Prostate gland (tissue), 2 donors: ENCODE results near the gene LSM12. TPM values are rescaled to one million over a fixed set of nuclear protein-coding genes. Genes with fewer than 3 reads are reported as not detected.

Experiments used
- DNase-seq: peaks from one replicate; pipeline ENCODE4 v3.0.0-alpha.2; 2019; ENCODE audit warnings: low spot score
- H3K27ac ChIP-seq, 2 donors: fragments of 200-600 bp; sonication (generic); 2 replicates each; pipeline ENCODE4 v1.5.1; 2017 to 2019
- H3K27me3 ChIP-seq: fragments of 200-600 bp; sonication (generic); replicated peaks from 2 replicates; pipeline ENCODE4 v1.5.1; 2019; ENCODE audit not compliant: insufficient read depth
- H3K36me3 ChIP-seq, 2 donors: fragments of 200-600 bp; sonication (generic); 1 replicate in 1 of 2; 2 replicates in 1 of 2; pipeline versions ENCODE4 v1.5.1 to v1.8.1; 2017 to 2019
- H3K4me1 ChIP-seq: fragments of 200-600 bp; sonication (generic); replicated peaks from 2 replicates; pipeline ENCODE4 v1.5.1; 2019
- H3K4me3 ChIP-seq, 2 donors: fragments of 200-600 bp; sonication (generic); 2 replicates each; pipeline ENCODE4 v1.5.1; 2017 to 2019
- H3K9me3 ChIP-seq: fragments of 200-600 bp; sonication (generic); 2 replicates; pipeline ENCODE4 v1.5.1; 2017
- POLR2A ChIP-seq: fragments of 450-650 bp; IDR thresholded peaks from one replicate; pipeline ENCODE4 v1.6.1; 2016; ENCODE audit warnings: antibody characterized with exemption, mild to moderate bottlenecking
- POLR2AphosphoS5 ChIP-seq: sonication (generic); formaldehyde crosslinking; IDR thresholded peaks from one replicate; pipeline ENCODE4 v1.6.1; 2017; ENCODE audit warnings: antibody characterized with exemption
- WGBS: methylation state at CpG from one replicate; pipeline ENCODE4 v1.1.5; 2018; 5-methylcytosine and 5-hydroxymethylcytosine counted together
- intact Hi-C: fragments of 100-400 bp; cut with DNase I; formaldehyde crosslinking; loops from one replicate; pipeline ENCODE4 v1.14.2; 2022
- total RNA-seq, 2 donors: library from RNA; depleted of rRNA; stranded (reverse); fragments of >200 nt; gene quantifications; one replicate each; pipeline ENCODE4 v1.1.0, GENCODE V29; 2016
- TF ChIP-seq, protein P1 (sequence below), 4 experiments: fragments of 200-600 bp in 2 of 4; fragments of 450-650 bp in 2 of 4; sonication (generic) in 2 of 4; IDR thresholded peaks; 1 replicate in 3 of 4; 2 replicates in 1 of 4; pipeline ENCODE4 v1.5.1; 2016 to 2019; ENCODE audit warnings: antibody characterized with exemption in 4 of 4, mild to moderate bottlenecking in 2 of 4, moderate library complexity in 2 of 4

Gene LSM12
- total RNA-seq = 10 to 100 TPM; 30.0 to 45.2 TPM

DNA sequence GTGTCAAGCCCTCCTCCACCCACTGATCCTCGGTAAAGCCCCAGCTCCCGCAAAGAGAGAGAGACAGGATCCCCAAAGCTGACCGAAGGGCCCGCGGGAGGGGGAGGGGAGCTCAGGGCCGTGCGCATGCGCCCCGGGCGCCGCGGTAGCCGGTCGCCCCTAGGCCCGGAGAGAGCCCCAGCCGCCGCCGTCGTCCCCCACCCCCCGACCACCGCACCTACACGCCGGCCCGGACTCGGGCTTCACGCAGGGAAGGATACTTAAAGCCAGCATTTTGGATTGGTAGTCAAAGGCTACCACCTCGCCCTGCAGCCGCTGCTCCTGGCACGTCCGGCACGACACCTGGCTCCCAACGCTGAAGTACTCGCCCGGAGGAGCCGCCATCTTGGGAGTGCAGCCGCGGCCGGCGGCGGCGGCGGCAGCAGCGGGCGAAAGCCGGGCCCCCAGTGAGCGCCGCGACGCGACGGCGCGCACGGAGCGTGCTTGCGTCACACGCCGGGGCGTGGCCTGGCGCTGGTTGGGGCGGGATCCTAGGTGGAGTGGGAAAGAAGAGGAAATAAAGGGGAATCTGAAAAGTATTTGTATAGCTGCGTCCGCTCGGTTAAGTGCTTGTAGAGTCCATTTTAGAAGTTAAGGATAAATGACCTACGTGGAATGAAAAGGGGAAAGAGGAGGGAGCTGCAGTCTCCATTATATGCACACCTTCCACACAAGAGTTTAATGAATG lies at the start of gene LSM12:
LSM12 (minus strand) TSS at position 468 of the 727 bp plus-strand sequence; CDS start at position 384, 84 bp downstream.
- peak within 1 kb of the TSS; percentile 93 for H3K27ac ChIP-seq
- no peaks in the 10 kb centered on the region for H3K36me3 ChIP-seq
- H3K9me3 ChIP-seq = no peaks in the 10 kb centered on the region
- intact Hi-C loops = no loop called here
- 0% methylated on average over 65 of the region's 65 CpGs for WGBS
- TF ChIP-seq POLR2AphosphoS5 (peak; percentile 72), POLR2A (peak; percentile 79)
- TF ChIP-seq, protein P1, sequence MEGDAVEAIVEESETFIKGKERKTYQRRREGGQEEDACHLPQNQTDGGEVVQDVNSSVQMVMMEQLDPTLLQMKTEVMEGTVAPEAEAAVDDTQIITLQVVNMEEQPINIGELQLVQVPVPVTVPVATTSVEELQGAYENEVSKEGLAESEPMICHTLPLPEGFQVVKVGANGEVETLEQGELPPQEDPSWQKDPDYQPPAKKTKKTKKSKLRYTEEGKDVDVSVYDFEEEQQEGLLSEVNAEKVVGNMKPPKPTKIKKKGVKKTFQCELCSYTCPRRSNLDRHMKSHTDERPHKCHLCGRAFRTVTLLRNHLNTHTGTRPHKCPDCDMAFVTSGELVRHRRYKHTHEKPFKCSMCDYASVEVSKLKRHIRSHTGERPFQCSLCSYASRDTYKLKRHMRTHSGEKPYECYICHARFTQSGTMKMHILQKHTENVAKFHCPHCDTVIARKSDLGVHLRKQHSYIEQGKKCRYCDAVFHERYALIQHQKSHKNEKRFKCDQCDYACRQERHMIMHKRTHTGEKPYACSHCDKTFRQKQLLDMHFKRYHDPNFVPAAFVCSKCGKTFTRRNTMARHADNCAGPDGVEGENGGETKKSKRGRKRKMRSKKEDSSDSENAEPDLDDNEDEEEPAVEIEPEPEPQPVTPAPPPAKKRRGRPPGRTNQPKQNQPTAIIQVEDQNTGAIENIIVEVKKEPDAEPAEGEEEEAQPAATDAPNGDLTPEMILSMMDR (IDR thresholded peaks at IDR 0.05) = peak in 2 of 4 experiments; percentile 4 to 26
- peaks cover 8% of the 10 kb centered on the region for H3K4me1 ChIP-seq
- H3K27me3 ChIP-seq = no peaks in the 10 kb centered on the region
- peak within 1 kb of the TSS; percentile 66 to 74 for H3K4me3 ChIP-seq
- peak; percentile 79 for DNase-seq

DNA sequence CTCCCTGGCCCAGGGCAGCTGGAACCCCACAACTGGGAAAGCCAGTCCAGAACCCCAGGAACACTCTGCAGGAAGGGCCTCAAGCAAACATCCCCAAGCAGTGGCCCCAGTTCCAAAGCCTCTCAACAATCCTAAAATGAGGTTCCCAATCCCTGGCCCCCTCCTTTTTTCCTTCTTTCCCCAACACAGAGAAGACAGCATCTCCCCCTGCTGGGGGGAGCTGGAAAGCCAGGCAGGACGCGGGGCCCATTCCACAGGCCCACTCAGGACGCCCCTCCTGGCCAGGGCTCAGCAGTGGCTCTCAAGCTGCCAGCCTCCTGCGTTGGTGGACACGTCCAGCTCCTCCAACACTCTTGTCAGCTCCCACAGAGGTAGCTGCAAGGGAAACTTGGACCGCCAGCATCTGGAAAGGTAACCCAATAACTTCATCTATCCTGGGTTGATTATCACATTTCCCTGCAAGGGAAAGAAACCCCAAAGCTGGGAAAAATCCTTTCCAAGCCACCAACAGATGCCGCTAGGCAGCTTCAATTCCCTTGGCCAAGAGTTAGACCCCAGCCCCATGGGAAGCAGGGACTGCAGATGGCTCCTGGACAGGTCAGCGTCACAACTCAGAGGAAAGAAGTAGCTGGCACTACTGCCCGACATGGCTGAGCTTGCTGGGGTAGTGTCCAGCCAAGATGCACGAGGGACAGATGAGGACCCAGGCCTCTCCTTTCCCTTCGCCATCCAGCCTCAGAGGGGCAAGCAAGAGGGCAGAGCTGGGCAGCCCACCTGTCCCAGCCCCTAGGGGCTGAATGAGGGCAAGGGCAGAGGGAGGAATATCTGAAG lies 49.3 kb upstream of the LSM12 start:
- no peak for DNase-seq
- 47% methylated on average over 11 of the region's 11 CpGs for WGBS
- H3K9me3 ChIP-seq = no peaks in the 10 kb centered on the region
- H3K27me3 ChIP-seq = no peaks in the 10 kb centered on the region
- peaks cover 13% of the 10 kb centered on the region for H3K4me1 ChIP-seq
- H3K36me3 ChIP-seq = no peaks in the 10 kb centered on the region
- no peak for TF ChIP-seq POLR2A
- TF ChIP-seq, protein P1 (IDR thresholded peaks at IDR 0.05) = peak in 3 of 4 experiments; percentile 44 to 62 (median 59)
- TF ChIP-seq POLR2AphosphoS5 = no peak
- no peak overlapping the region for H3K4me3 ChIP-seq
- intact Hi-C loops = loop anchor here (10.0 kb wide), 1 partner anchor 171 kb away; the partner anchor contains the start of gene PPY
- H3K27ac ChIP-seq = no peak overlapping the region

DNA sequence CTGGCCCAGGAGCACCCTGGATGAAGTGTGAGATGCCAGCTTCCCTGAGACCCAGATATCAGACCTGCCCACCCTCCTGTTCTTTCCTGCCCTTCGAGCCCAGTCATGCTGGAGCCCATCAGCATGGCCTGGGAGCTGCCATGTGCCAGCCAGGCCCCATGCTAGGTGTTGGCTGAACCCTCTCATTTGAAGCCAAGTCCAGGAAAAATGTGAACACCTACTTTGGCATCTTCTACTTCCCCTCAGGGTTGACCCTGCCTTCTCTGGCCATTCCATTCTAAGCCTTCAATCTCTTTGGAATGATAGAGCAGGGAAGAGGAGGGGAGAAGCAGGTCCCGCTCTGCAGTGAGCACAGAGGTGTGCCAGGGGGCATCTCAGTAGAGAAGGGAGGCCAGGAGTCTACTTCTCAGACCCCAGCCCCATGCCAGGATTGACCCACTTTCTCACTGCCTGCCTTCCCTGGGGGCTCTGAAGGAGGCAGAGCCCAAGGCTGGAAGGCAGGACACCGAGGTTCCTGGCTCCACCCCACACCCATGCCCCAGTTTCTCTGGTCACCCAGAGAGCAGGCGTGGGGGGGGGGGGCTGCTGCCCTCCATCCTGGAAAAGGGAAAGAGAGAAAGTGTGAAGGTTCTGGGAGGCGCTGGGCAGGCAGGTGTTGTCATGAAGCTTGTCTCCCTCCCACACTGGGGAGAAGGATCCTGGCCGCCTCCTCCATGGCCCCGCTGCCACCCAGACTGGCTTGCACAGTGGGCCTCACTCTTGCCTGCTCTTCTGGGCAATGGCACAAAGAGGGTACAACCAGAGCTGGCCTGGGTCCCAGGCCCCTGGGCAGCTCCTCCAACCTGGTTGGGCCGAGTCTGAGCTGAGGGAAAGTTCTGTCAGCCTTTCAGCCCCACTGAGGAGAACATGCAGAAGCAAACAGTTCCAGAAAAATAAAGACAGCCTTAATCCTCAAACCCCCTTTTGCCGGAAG lies 47.7 kb upstream of the LSM12 start:
- TF ChIP-seq POLR2AphosphoS5 (no peak), POLR2A (no peak)
- TF ChIP-seq, protein P1 (IDR thresholded peaks at IDR 0.05) = no peak
- H3K9me3 ChIP-seq = no peaks in the 10 kb centered on the region
- H3K27me3 ChIP-seq = no peaks in the 10 kb centered on the region
- H3K27ac ChIP-seq = no peak overlapping the region
- DNase-seq = no peak
- no peak overlapping the region for H3K4me3 ChIP-seq
- peaks cover 23% of the 10 kb centered on the region for H3K4me1 ChIP-seq
- intact Hi-C loops = loop anchor here (10.0 kb wide), 1 partner anchor 169 kb away; the partner anchor contains the start of gene PPY
- WGBS = 86% methylated on average over 9 of the region's 9 CpGs
- no peaks in the 10 kb centered on the region for H3K36me3 ChIP-seq

DNA sequence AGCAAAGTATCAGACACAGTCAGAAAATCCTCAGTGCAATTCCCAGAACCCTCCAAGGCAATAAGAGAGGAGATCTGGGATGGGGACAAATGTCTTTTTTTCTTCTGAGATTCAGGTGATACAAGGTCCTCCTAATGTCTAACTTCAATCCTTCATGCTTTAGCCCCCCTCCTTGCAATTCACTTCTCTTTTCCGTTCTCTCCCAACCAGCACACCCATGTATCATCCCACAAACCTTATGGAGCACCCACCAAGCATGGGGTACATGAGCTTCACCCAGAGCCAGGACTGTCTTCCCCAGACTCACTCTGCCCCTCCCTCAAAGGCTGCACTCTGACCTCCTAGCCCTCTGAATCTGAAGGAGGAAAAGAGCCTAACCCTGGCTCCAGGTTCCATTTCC lies 46.9 kb upstream of the LSM12 start:
- Histone ChIP-seq H3K4me1 (peaks cover 27% of the 10 kb centered on the region), H3K9me3 (no peaks in the 10 kb centered on the region), H3K36me3 (no peaks in the 10 kb centered on the region), H3K27me3 (no peaks in the 10 kb centered on the region), H3K27ac (no peak overlapping the region), H3K4me3 (no peak overlapping the region)
- DNase-seq = no peak
- TF ChIP-seq, protein P1 (IDR thresholded peaks at IDR 0.05) = no peak
- no peak for TF ChIP-seq POLR2A
- no peak for TF ChIP-seq POLR2AphosphoS5
- intact Hi-C loops = loop anchor here (10.0 kb wide), 1 partner anchor 169 kb away; the partner anchor contains the start of gene PPY
- whole genome bisulfite sequencing = 86% methylated on average over 1 of the region's 1 CpG
